ENCODE data around the gene MOCOS. TPM values are rescaled to one million over a fixed set of nuclear protein-coding genes. Genes with fewer than 3 reads are reported as not detected.

The MOCOS gene
- total and polyA plus RNA-seq, 10 donors: 0.13 to 2.7 (median 0.53) TPM

DNA sequence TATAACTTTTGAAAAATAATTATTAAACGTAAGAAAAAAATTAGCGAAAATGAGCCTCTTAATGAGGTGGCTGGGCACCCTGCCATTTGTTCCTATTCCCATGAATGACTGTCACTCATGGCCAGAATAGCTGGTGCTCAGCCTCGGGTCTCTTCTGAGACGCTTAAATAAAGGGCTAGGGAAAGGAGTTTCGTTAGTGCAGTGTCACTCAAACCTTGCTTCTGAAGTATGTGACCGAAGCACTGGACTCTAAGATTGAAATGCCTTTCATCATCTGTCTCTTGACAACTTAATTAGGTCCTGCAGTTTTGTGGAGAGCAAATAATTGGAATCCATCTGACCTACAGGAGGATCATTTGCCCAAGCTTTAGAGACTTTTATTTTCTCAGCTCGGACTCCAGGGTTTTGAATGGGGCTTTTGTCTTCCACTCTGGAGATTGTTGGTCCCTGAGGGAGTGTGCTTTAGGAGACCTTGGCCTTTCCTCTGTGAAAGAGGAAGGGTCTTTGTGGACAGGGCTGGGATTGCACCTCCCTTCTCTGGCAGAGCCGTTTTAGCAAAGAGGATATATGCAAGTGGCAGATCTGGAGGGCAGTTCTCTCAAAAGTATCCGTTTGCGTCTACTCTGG lies 67.9 kb downstream of the MOCOS start:
- no peak for DNase-seq
- Histone ChIP-seq H3K9me3 (no peaks in the 10 kb centered on the region), H3K4me3 (no peak overlapping the region), H3K27me3 (replicated peaks in 1 of 7) (no peaks in the 10 kb centered on the region), H3K36me3 (no peaks in the 10 kb centered on the region), H3K4me1 (no peaks in the 10 kb centered on the region), H3K27ac (no peak overlapping the region)
- intact Hi-C loops (cut with DNase I; ENCODE audit: low total_unique reads): no loop called here
- TF ChIP-seq, protein P1, sequence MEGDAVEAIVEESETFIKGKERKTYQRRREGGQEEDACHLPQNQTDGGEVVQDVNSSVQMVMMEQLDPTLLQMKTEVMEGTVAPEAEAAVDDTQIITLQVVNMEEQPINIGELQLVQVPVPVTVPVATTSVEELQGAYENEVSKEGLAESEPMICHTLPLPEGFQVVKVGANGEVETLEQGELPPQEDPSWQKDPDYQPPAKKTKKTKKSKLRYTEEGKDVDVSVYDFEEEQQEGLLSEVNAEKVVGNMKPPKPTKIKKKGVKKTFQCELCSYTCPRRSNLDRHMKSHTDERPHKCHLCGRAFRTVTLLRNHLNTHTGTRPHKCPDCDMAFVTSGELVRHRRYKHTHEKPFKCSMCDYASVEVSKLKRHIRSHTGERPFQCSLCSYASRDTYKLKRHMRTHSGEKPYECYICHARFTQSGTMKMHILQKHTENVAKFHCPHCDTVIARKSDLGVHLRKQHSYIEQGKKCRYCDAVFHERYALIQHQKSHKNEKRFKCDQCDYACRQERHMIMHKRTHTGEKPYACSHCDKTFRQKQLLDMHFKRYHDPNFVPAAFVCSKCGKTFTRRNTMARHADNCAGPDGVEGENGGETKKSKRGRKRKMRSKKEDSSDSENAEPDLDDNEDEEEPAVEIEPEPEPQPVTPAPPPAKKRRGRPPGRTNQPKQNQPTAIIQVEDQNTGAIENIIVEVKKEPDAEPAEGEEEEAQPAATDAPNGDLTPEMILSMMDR (IDR thresholded peaks at IDR 0.05 in 8 of 11, conservative IDR thresholded peaks at IDR 0.05 in 3 of 11): no peak
- TF ChIP-seq POLR2AphosphoS5 (IDR thresholded peaks at IDR 0.05) (no peak), POLR2A (IDR thresholded peaks at IDR 0.05) (no peak)
- 76 to 85% (median 79%) methylated on average over 10 of the region's 10 CpGs for WGBS, 5 donors

DNA sequence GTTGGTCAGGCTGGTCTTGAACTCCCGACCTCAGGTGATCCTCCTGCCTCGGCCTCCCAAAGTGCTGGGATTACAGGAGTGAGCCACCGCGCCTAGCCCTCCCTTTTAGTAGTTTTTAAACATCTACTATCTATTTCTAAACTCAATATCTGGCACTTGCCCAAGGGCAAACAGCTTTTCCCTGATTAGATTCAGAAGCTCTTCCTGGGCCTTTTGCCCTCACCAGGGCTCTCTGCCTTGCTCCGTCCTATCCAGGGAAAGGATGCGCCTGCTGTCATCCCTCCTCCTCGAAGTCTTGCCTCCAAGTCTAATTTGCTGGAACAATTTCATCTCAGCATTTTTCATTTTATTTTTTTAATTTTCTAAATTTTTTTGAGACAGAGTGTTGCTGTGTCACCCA lies 68.8 kb downstream of the MOCOS start:
- H3K27ac ChIP-seq: no peak overlapping the region
- TF ChIP-seq, protein P1 (IDR thresholded peaks at IDR 0.05 in 8 of 11, conservative IDR thresholded peaks at IDR 0.05 in 3 of 11): no peak
- TF ChIP-seq POLR2A (IDR thresholded peaks at IDR 0.05) (no peak), POLR2AphosphoS5 (IDR thresholded peaks at IDR 0.05) (no peak)

DNA sequence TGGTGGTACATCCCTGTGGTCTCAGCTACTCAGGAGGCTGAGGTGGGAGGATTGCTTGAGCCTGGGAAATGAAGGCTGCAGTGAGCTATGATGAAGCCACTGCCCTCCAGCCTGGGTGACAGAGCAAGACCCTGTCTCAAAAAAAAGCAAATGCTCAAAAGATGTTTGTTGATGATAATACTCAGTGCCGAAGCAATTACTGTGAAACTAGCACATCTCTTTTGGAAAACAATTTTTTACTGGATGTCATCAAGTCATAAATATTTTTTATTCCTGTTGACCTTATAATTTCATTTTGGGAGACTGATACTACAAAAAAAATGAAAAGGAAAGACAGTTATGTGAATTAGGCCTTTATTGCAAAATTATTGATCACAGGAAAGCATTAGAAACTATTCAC lies 75.7 kb downstream of the MOCOS start:
- H3K4me1 ChIP-seq: no peaks in the 10 kb centered on the region
- intact Hi-C loops (cut with DNase I; ENCODE audit: low total_unique reads): no loop called here
- H3K27ac ChIP-seq: no peak overlapping the region
- H3K4me3 ChIP-seq: no peak overlapping the region
- H3K36me3 ChIP-seq: no peaks in the 10 kb centered on the region
- 90 to 98% (median 95%) methylated on average over 1 of the region's 1 CpG for WGBS, 5 donors
- DNase-seq: no peak
- no peaks in the 10 kb centered on the region for H3K9me3 ChIP-seq
- TF ChIP-seq POLR2AphosphoS5 (IDR thresholded peaks at IDR 0.05) (no peak), POLR2A (IDR thresholded peaks at IDR 0.05) (no peak)
- TF ChIP-seq, protein P1 (IDR thresholded peaks at IDR 0.05 in 8 of 11, conservative IDR thresholded peaks at IDR 0.05 in 3 of 11): no peak
- H3K27me3 ChIP-seq (replicated peaks in 1 of 7): peaks cover 0 to 3% (median 0%) of the 10 kb centered on the region in 7 donors

More for the DNA sequence above, 68.8 kb downstream of the MOCOS start:
- WGBS, 5 donors: 80 to 92% (median 88%) methylated on average over 7 of the region's 7 CpGs
- DNase-seq: no peak
- H3K4me3 ChIP-seq: no peak overlapping the region
- intact Hi-C loops (cut with DNase I; ENCODE audit: low total_unique reads): no loop called here
- H3K36me3 ChIP-seq: no peaks in the 10 kb centered on the region
- no peaks in the 10 kb centered on the region for H3K4me1 ChIP-seq
- no peaks in the 10 kb centered on the region for H3K27me3 ChIP-seq (replicated peaks in 1 of 7)
- H3K9me3 ChIP-seq: no peaks in the 10 kb centered on the region

DNA sequence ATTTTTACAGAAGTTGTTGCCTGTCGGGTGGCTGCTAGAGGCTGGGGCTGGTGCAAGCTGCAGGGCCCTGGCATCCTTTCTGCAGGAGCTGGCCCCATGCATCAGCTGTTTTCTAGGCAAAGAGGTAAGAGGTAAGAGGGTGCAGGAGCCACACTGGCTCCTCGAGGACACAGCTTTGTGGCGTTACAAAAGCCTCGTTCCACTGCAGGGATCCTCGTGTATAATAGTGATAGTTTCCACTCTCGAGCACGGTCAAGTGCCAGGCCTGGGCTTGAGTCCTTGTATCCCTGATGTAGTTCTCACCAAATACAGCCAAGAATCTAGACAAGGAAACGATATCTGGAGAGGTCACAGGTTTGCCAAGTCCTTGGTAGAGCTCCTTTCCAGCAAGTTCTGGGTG lies 77.0 kb downstream of the MOCOS start:
- 87 to 95% (median 89%) methylated on average over 8 of the region's 8 CpGs for WGBS, 5 donors

More for the DNA sequence above, 77.0 kb downstream of the MOCOS start:
- Histone ChIP-seq H3K27ac (no peak overlapping the region), H3K4me1 (no peaks in the 10 kb centered on the region), H3K4me3 (no peak overlapping the region), H3K27me3 (replicated peaks in 1 of 7) (peaks cover 0 to 6% (median 0%) of the 10 kb centered on the region in 7 donors), H3K9me3 (no peaks in the 10 kb centered on the region), H3K36me3 (no peaks in the 10 kb centered on the region)
- TF ChIP-seq, protein P1 (IDR thresholded peaks at IDR 0.05 in 8 of 11, conservative IDR thresholded peaks at IDR 0.05 in 3 of 11): no peak
- TF ChIP-seq POLR2AphosphoS5 (IDR thresholded peaks at IDR 0.05): no peak
- TF ChIP-seq POLR2A (IDR thresholded peaks at IDR 0.05): no peak
- DNase-seq: no peak
- intact Hi-C loops (cut with DNase I; ENCODE audit: low total_unique reads): no loop called here
